ENCODE measurements around the gene CA4. TPM values are rescaled to one million over a fixed set of nuclear protein-coding genes. Genes with fewer than 3 reads are reported as not detected.
"Not testable (repeated sequence)": the region's sequence is repeated elsewhere in the genome, so short reads cannot be mapped to it uniquely, and the experiment has no call there.

Gene CA4
- total and polyA plus RNA-seq, 2 of the 8 experiments (the other 6 are each of a cell fraction or from before 2014, with no cell fraction given) = 3.6 to 4.2 TPM

DNA sequence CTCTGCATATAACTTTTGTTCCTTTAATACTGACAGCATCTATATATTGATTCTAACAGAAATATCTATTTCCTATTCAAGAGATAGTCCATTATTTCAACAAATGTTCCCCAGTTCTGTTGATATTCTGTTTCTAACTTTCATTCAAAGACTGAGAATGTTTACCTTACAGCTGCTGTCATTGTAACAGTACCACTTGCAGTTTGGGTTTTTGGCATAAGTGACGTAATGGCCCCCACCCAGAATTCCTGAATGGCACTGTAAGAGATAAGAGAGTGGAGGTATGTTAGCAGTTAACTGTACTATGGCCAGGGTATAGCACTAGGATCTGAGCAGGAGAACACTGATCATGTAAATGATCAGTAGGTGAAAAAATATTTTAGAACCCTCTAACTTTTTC is 30.6 kb downstream of the CA4 start:
- H4K20me1 ChIP-seq (replicated peaks in 1 of 2; ENCODE audit: control insufficient read depth in 1 of 2, insufficient read depth in 2 of 2, low read length in 2 of 2); POLR2A ChIA-PET (ENCODE audit: partially characterized antibody); H4K5ac ChIP-seq (ENCODE audit: insufficient read length, low read depth, low read length); H4K91ac ChIP-seq (replicated peaks; ENCODE audit: insufficient read length, low read length); H2AK5ac ChIP-seq (ENCODE audit: low read depth, low read length); FAIRE-seq; H2BK120ac ChIP-seq (replicated peaks; ENCODE audit: low read depth, low read length); H3K9ac ChIP-seq (replicated peaks in 1 of 4; ENCODE audit: extremely low read depth in 1 of 4, low read depth in 3 of 4, low read length in 3 of 4); DNase-seq (ENCODE audit: low read depth in 1 of 2, low spot score in 2 of 2); H2BK20ac ChIP-seq (ENCODE audit: low read length); H3K4me2 ChIP-seq (ENCODE audit: insufficient read depth in 1 of 2, low read depth in 2 of 2, low read length in 2 of 2); H3K23ac ChIP-seq (ENCODE audit: insufficient read length); H3K9me3 ChIP-seq (ENCODE audit: insufficient read depth in 2 of 2, low read depth in 1 of 2, low read length in 1 of 2); H3K23me2 ChIP-seq (ENCODE audit: low read depth, low read length); H3K4me3 ChIP-seq (ENCODE audit: extremely low read depth in 1 of 4, insufficient read depth in 2 of 4, low read depth in 3 of 4, low read length in 4 of 4); H2BK12ac ChIP-seq (ENCODE audit: low read depth, low read length); H2BK15ac ChIP-seq (ENCODE audit: low read length); H2AFZ ChIP-seq (ENCODE audit: low read length); H3K79me2 ChIP-seq (ENCODE audit: control insufficient read depth in 1 of 2, insufficient read depth in 2 of 2, low read length in 2 of 2); H3K4me1 ChIP-seq (replicated peaks in 1 of 4; ENCODE audit: control insufficient read depth in 3 of 4, insufficient read depth in 4 of 4, low read length in 3 of 4); H3K56ac ChIP-seq (replicated peaks; ENCODE audit: insufficient read length, low read depth, low read length); H3K27ac ChIP-seq (ENCODE audit: low read depth, low read length); H3K27me3 ChIP-seq (replicated peaks in 1 of 4; ENCODE audit: control insufficient read depth in 3 of 4, extremely low read depth in 1 of 4, insufficient read depth in 3 of 4, low read length in 3 of 4); H3K14ac ChIP-seq (ENCODE audit: insufficient read length); H4K8ac ChIP-seq (ENCODE audit: extremely low read depth, insufficient read depth, low read length); H2BK5ac ChIP-seq (ENCODE audit: low read depth, low read length); H3K18ac ChIP-seq (ENCODE audit: extremely low read depth, low read length); H3K4ac ChIP-seq (replicated peaks; ENCODE audit: insufficient read length, low read depth, low read length); H3K79me1 ChIP-seq (ENCODE audit: low read depth, low read length): not testable (repeated sequence)
- 100% methylated on average over 1 of the region's 1 CpG; no CpG with 5 or more reads in 1 of the 2 experiments for WGBS, 2 experiments (ENCODE audit: extremely low coverage in 1 of 2, insufficient coverage in 1 of 2, insufficient read length in 1 of 2, insufficient replicate concordance in 2 of 2, low coverage in 1 of 2, low lambda C conversion rate in 2 of 2, missing lambda C conversion rate in 1 of 2)
- CTCF ChIA-PET (ENCODE audit: partially characterized antibody) = interaction anchor here (0.6 to 1.6 kb wide), 5 partner anchors 12 to 75 kb away, joined by 3 to 4 read pairs (median 3); no protein-coding TSS in a partner anchor
- peaks cover 4 to 45% (median 16%) of the 10 kb centered on the region in 4 experiments; a peak in 7 of 8 replicates for H3K36me3 ChIP-seq (ENCODE audit: control insufficient read depth in 2 of 4, insufficient read depth in 4 of 4, low read length in 3 of 4)

DNA sequence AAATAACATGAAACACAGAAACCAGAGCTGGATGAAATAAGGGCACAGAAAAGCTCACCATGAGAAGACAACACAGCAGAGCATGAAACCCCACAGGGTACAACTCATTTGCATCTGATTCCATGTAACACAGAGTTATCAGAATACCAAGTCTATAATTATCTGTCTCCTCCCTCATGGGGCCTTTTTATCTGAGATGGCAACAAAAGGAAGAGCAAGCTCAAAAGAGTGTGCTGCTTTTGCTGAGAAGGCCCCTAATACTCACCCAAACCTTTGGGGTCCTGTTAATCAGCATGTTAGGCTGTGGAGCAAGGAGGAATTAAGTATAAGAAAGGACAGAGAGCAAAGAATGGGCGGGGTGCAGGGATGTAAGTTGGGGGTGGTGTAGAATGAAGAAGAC is 36.6 kb downstream of the CA4 start:
- H3K56ac ChIP-seq (replicated peaks; ENCODE audit: insufficient read length, low read depth, low read length); H3K4me1 ChIP-seq (replicated peaks in 1 of 4; ENCODE audit: control insufficient read depth in 3 of 4, insufficient read depth in 4 of 4, low read length in 3 of 4); H4K91ac ChIP-seq (replicated peaks; ENCODE audit: insufficient read length, low read length); H3K27ac ChIP-seq (ENCODE audit: low read depth, low read length); H3K9ac ChIP-seq (replicated peaks in 1 of 4; ENCODE audit: extremely low read depth in 1 of 4, low read depth in 3 of 4, low read length in 3 of 4); H3K4me2 ChIP-seq (ENCODE audit: insufficient read depth in 1 of 2, low read depth in 2 of 2, low read length in 2 of 2); H3K18ac ChIP-seq (ENCODE audit: extremely low read depth, low read length); H2AK5ac ChIP-seq (ENCODE audit: low read depth, low read length); H3K23ac ChIP-seq (ENCODE audit: insufficient read length); H4K8ac ChIP-seq (ENCODE audit: extremely low read depth, insufficient read depth, low read length); H3K79me2 ChIP-seq (ENCODE audit: control insufficient read depth in 1 of 2, insufficient read depth in 2 of 2, low read length in 2 of 2); H3K4ac ChIP-seq (replicated peaks; ENCODE audit: insufficient read length, low read depth, low read length); POLR2A ChIA-PET (ENCODE audit: partially characterized antibody); H3K9me3 ChIP-seq (ENCODE audit: insufficient read depth in 2 of 2, low read depth in 1 of 2, low read length in 1 of 2); DNase-seq (ENCODE audit: low read depth in 1 of 2, low spot score in 2 of 2); H3K23me2 ChIP-seq (ENCODE audit: low read depth, low read length); H2AFZ ChIP-seq (ENCODE audit: low read length); H3K14ac ChIP-seq (ENCODE audit: insufficient read length); H2BK5ac ChIP-seq (ENCODE audit: low read depth, low read length); H2BK120ac ChIP-seq (replicated peaks; ENCODE audit: low read depth, low read length); H2BK12ac ChIP-seq (ENCODE audit: low read depth, low read length); H3K79me1 ChIP-seq (ENCODE audit: low read depth, low read length); CTCF ChIA-PET (ENCODE audit: partially characterized antibody); H3K4me3 ChIP-seq (ENCODE audit: extremely low read depth in 1 of 4, insufficient read depth in 2 of 4, low read depth in 3 of 4, low read length in 4 of 4); H4K20me1 ChIP-seq (replicated peaks in 1 of 2; ENCODE audit: control insufficient read depth in 1 of 2, insufficient read depth in 2 of 2, low read length in 2 of 2); FAIRE-seq; H4K5ac ChIP-seq (ENCODE audit: insufficient read length, low read depth, low read length); H3K27me3 ChIP-seq (replicated peaks in 1 of 4; ENCODE audit: control insufficient read depth in 3 of 4, extremely low read depth in 1 of 4, insufficient read depth in 3 of 4, low read length in 3 of 4); H2BK15ac ChIP-seq (ENCODE audit: low read length); H2BK20ac ChIP-seq (ENCODE audit: low read length): not testable (repeated sequence)
- H3K36me3 ChIP-seq (ENCODE audit: control insufficient read depth in 2 of 4, insufficient read depth in 4 of 4, low read length in 3 of 4) = peaks cover 7 to 59% (median 30%) of the 10 kb centered on the region in 4 experiments; a peak in 6 of 8 replicates
- 85 to 100% methylated on average over 1 of the region's 1 CpG for WGBS, 2 experiments (ENCODE audit: extremely low coverage in 1 of 2, insufficient coverage in 1 of 2, insufficient read length in 1 of 2, insufficient replicate concordance in 2 of 2, low coverage in 1 of 2, low lambda C conversion rate in 2 of 2, missing lambda C conversion rate in 1 of 2)
